GM19463 (cell line): ENCODE measurements around the gene CBLN3.
"Not testable (repeated sequence)": the region's sequence is repeated elsewhere in the genome, so short reads cannot be mapped to it uniquely, and the experiment has no call there.

Experiments used
- ATAC-seq: cut with Tn5 transposase; IDR thresholded peaks from one replicate; pipeline ENCODE4 v1.9.1; 2021; ENCODE audit warnings: mild to moderate bottlenecking, moderate library complexity; ENCODE audit not compliant: unreplicated experiment

The CBLN3 gene

DNA sequence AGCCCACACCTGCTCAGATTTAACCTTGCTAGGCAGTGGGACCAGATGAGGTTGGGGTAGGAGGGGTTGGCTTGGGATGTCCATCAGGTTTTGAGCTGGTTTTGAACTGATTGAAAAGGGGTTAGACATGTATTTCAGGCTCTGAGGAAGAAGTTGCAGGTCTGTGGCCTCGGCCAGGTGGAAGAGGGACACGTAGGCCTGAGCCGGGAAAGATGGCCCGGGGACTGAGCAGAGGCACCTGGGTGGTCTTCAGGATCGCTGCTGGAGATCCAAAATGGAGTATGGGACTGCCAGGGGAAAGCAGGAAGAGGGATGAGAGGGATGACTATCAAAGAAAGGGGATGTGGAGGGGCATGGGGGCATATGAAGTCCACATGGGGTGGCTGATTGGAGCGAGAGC, 23.1 kb downstream of the CBLN3 start:
- no peak for ATAC-seq

GRCh38 chr14:24404814-24405213, 24.7 kb downstream of the CBLN3 start:
- no peak for ATAC-seq

DNA sequence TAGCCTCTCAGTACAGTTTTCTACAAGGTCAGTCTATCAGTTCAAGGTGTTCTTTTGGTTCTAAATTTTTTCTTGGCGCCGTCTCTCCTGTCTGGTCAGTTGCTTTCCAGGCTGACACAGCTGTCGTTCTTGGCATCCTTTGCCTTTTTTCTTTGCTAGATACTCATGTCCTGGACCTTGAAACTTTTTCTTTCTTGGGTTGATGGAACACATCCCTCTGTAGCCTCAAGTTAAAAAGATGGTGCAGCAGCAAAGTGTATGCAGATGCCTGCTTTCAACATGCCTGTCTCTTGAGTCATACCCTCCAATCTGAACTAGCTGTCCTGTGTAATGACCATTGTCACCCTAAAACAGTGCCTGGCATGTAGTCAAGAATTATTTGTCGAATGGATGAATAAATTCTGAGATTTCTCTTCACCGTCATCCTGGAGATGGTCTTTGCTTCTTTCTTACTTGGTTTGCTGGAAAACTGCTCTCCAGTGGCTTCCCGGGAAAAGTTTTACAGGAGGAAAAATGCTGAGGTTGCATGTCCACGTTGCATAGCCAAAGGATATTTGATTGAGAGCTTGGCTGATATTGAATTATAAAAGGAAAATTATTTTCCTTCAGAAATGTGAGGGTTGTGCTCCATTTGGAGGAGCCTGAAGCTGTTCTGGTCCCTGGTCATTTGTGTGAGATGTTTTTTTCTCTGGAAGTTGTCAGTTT, 26.0 kb downstream of the CBLN3 start:
- ATAC-seq = no peak

- ATAC-seq = no peak
Observed at GRCh38 chr14:24401810-24402702, 27.4 kb downstream of the CBLN3 start.

DNA sequence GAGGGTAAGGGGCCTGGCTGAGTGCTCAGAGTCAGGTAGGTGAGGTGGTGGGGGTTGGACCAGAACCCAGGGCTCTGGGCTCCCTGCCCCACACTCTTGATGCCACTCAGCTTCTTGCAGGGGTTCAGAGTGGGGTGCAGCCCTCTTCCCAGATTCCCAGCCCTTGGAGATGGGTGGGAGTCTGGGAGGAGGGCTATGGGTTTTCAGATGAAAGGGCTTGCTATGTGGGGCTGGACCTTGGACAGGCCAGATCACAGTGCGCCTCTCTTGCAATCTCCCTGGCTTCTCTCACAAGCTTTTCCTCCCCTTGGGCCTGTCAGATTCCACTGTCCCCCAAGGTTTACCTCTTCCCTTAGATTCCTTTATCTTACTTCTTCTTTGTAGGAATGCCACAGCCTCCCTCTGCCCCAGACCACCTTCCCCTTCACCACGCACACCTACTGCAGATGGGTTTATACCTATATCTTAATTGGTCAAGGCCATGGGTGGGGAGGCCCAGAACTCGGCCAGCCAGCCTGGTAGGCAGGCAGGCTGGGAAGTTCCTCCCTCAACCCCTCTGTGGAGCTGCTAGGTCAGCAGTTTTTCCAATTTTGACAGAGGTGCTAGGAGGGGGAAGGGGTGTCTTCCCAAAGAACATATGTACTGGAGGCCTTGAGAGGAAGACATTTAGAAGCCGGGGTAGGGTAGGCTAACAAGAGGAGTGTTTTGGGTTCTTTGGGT, 29.3 kb downstream of the CBLN3 start:
- no peak for ATAC-seq

DNA sequence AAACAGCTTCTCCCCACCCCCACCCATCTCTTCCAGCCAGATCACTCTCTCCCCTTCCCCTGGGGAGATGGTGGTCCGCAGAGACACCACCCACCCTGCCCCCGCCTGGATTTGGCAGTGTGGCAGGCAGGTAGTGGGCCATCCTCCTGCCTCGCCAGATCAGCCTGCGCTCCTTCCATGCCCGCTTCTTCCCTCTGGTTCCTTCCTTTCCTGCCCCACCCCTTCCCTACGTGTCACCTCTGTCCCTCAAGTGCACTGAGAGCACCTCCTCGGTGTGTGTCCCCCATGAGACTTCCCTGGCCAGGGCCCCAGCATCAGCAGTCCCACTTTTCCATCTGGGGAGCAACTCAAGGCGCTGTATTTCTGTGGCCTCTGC, 30.0 kb downstream of the CBLN3 start:
- no peak for ATAC-seq

DNA sequence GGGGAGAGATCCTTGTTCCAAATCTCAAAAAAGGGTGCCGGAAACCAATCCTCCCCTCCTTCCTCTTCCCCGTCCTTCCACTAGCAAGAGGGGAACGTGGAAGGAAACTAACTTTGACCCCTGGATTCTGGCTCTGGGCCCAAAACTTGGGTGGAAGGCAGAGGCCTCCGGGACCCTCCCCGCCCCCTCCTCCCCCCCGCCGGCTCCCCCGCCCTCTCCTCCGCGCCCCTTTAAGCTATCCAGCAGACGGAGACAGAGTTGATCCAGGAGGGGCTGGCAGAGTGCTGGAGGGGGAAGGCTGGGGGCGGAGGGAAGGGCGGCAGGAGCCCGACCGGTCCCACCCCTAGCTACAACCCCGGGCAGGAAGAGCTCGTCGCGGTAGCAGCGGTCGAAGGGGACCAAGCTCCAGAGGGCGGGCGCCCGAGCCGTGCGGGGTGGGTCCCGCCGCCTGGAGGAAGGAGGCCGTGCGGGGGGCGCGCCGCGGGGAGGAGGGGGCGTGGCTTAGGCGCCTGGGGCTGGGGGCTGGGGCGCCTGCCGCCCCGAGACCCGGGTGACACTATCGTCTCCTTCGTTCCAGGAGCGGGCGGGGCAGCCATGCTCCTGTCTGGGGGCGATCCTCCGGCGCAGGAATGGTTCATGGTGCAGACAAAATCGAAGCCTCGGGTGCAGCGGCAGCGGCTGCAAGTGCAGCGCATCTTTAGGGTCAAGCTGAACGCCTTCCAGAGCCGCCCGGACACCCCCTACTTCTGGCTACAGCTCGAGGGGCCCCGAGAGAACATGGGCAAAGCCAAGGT, 30.6 kb downstream of the CBLN3 start, which contains the start of gene NYNRIN:
TSS of gene NYNRIN (plus strand) at position 351 of the 794 bp plus-strand sequence. CDS start at position 595, 244 bp downstream.
- peak; percentile 69 for ATAC-seq

DNA sequence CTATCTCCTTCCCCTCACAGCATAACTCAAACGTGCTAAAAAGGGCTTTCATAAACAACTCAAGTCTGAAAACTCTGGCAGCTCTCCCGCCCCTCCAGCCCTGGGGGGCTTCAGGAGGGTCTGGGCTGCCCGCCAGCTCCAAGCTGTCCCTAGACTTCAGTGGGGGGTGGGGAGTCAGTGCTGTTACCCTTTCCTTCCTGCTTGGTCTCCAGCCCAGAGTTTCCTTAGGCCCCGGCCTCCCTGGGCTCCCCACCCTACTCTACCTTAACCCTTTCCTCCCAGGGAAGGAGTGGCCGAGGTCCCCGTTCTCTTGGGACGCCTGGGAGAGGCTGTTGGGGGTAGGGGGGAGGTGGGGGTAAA, 31.2 kb downstream of the CBLN3 start:
- ATAC-seq = no peak

DNA sequence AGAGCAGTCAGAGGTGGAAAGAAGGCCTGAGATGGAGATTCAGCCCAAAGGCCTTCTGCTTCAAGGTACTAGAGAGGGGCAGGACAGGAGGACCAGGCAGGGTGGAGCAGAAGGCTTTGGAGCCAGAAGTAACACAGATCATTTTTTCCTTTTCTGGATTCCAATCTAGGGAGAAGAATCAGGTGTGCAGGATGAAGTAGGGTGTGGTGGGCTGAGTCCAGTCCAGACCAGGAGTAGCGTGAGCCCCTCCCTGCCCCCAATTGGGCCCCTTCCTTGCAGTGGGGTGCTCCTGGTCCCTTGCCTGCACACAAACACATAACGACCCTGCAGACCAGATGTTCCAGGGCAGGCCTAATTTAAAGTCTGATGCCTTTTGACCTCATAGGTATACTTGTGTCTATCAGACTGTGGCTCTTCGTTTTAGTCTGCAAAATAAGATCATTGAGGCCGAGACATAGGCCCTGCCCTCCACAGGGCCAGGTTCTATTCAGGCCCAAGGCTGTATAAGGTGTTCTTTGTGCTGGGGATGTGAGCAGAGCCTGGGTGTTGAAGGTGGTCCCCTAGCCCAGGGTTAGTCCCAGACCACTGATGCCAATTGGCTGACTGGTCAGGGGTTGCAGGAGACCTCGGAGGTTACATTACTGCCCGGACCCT, 31.7 kb downstream of the CBLN3 start:
- ATAC-seq = no peak

DNA sequence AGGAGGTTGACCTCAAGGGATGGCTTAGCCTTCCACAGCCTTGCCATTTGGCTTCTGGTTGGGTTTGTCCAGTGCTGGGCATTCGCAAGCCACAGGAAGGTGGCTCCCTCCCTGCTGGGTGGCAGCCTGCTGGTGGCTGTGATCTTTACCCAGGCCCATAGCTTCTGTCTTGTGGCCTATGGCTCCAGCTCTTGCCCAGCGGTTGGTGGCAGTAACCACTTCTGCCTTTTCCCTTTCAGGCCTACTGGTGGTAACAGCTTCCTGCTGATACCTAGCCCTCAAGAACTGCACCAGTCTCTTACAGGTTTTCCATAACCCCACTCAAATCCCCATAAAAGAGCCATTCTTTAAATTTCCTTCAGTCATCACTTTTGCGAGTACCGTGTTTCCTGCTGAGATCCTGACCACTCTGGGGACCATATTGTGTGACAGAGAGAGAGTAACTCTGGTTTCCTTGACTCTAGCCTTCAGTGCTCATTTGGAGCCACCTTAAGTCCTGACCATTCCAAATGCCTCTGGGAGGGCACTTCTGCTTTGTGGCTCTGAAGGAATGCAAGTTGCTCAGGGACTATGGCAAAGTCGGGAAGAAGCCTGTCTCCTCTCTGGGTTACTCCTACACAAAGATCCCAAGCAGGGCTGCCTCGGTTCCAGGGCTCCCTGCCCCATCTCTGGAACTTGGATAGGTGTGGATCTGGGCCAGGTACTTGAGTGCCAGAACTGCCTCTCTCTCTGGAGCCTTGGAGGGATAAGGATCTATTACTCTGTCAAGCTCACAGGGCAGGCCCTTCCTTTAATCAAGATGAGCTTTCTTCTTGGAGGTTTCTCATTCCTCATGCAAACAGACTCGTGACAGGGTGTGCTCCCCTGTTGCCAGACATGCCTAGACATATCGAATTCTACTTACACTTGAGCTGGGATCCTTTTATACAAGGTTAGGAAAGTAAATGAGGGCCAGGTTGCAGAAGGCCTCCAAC, 33.6 kb downstream of the CBLN3 start:
- ATAC-seq = no peak

DNA sequence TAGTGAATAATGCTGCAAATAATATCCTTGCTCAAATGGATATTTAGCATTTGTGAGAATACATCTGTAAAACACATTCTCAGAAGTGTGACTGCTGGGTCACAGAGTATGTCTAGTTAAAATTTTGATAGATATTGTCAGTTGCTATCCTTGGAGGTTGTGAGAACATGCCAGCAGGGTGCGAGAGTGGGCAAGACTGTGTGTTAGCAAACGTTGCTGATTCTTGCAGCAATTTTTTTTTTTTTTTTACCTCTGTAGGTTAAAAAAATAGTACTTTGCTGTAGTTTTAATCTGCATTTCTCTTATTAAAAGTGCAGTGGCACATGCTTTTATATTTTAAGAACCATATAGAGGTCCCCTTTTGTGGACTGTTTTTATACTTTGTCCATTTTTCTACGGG, 35.2 kb downstream of the CBLN3 start:
- ATAC-seq = no peak

GRCh38 chr14:24392325-24393091, 37.0 kb downstream of the CBLN3 start:
- ATAC-seq = no peak

- ATAC-seq = no peak
Observed at GRCh38 chr14:24390701-24391468, 38.6 kb downstream of the CBLN3 start.

- ATAC-seq = no peak
Observed at GRCh38 chr14:24389226-24389848, 40.1 kb downstream of the CBLN3 start.

GRCh38 chr14:24388474-24389179, 40.8 kb downstream of the CBLN3 start:
- ATAC-seq = no peak

DNA sequence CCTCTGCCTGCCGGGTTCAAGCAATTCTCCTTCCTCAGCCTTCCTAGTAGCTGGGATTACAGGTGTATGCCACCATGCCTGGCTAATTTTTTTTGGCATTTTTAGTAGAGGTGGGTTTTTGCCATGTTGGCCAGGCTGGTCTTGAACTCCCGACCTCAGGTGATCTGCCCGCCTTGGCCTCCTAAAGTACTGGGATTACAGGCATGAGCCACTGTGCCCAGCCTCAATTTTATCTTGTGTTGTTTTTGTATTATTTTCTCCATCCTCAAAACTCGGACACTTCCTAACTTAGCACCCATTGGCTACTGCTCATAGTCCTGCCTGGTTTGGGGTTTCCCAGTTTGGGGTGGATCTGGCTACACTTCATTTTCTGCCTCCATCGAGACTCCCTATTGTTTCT, 41.9 kb downstream of the CBLN3 start:
- ATAC-seq = not testable (repeated sequence)

DNA sequence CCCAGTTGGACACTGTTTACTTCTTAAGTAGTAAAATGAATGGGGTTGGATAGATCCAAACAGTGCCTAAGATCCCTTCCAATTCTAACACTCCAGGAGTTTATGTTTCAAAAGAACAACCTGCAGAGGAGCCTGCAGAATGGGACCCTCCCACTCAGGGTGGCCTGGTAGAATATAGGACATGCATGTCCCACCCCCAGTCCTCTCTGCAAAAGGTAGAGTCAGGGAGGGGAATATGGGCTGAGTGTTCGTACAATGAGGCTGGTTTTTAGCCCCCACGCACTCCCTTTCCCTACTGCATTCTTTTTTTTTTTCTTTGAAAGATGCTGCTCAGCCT, 42.5 kb downstream of the CBLN3 start:
- no peak for ATAC-seq
